Esophagus squamous epithelium (tissue), 4 donors: ENCODE measurements around the gene DAGLB.

Experiments used
- POLR2A ChIP-seq, 4 donors: fragments of 450-650 bp; IDR thresholded peaks; one replicate each; pipeline ENCODE4 v1.6.1; 2017; ENCODE audit warnings: antibody characterized with exemption in 4 of 4, mild to moderate bottlenecking in 4 of 4, moderate library complexity in 3 of 4
- TF ChIP-seq, protein P1 (sequence below), 6 experiments: fragments of 450-650 bp in 4 of 6; fragments of 200-600 bp in 2 of 6; sonication (generic) in 2 of 6; IDR thresholded peaks; one replicate each; pipeline ENCODE4 v1.5.1; 2016 to 2019; ENCODE audit warnings: antibody characterized with exemption in 6 of 6, mild to moderate bottlenecking in 4 of 6, moderate library complexity in 4 of 6

DNA sequence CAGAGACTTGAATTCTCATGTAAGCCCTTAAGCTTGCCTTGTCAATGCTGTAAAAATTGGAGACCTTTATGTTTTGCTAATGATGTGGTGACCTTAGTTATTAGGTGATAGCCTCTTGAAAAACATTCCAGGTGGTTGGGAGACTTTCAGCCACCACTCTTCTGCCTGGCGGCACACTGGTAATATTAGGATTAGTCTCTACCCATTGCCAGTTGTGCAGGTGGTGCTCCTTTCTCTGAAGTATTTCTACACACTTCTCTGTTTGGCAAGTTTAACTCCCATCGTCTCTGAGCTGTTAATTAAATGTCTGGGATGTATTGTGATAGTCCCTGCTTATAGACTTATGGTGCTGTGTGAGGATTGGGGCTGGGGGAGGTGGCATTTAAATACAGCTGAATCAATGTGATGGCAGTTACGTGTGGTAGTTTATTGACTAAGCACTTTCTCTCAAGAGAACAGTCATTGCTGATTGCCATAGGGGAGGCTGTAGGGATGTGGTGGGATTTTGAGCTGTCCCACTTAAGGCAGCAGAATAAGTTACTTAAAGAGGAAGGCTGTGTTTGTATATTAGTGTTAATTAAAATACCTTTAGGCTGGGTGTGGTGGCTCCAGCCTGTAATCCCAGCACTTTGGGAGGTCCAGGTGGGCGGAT is 61.7 kb downstream of the DAGLB start:
- TF ChIP-seq, protein P1, sequence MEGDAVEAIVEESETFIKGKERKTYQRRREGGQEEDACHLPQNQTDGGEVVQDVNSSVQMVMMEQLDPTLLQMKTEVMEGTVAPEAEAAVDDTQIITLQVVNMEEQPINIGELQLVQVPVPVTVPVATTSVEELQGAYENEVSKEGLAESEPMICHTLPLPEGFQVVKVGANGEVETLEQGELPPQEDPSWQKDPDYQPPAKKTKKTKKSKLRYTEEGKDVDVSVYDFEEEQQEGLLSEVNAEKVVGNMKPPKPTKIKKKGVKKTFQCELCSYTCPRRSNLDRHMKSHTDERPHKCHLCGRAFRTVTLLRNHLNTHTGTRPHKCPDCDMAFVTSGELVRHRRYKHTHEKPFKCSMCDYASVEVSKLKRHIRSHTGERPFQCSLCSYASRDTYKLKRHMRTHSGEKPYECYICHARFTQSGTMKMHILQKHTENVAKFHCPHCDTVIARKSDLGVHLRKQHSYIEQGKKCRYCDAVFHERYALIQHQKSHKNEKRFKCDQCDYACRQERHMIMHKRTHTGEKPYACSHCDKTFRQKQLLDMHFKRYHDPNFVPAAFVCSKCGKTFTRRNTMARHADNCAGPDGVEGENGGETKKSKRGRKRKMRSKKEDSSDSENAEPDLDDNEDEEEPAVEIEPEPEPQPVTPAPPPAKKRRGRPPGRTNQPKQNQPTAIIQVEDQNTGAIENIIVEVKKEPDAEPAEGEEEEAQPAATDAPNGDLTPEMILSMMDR (IDR thresholded peaks at IDR 0.05) = no peak
- no peak for TF ChIP-seq POLR2A (IDR thresholded peaks at IDR 0.05)
